Liver (tissue), 9 donors: ENCODE results near the gene GJB5. TPM values are rescaled to one million over a fixed set of nuclear protein-coding genes. Genes with fewer than 3 reads are reported as not detected.
"Not testable (repeated sequence)": the region's sequence is repeated elsewhere in the genome, so short reads cannot be mapped to it uniquely, and the experiment has no call there.

Experiments used
- DNase-seq: peaks from one replicate; pipeline ENCODE4 v3.0.0-alpha.2; 2017; ENCODE audit warnings: low spot score
- H3K27ac ChIP-seq, 2 donors: one replicate each; pipeline ENCODE4 v1.7.0; 2013; ENCODE audit warnings: inconsistent platforms in 2 of 2, low read length in 2 of 2, control low read depth in 1 of 2, low read depth in 1 of 2, mild to moderate bottlenecking in 1 of 2
- H3K27me3 ChIP-seq, 4 donors: one replicate each; pipeline versions ENCODE4 v1.6.1 to v1.7.0; 2013; ENCODE audit warnings: low read length in 3 of 4, inconsistent platforms in 1 of 4, mild to moderate bottlenecking in 1 of 4, moderate library complexity in 1 of 4; ENCODE audit not compliant: control insufficient read depth in 4 of 4, insufficient read depth in 4 of 4
- H3K36me3 ChIP-seq, 4 donors: one replicate each; pipeline versions ENCODE4 v1.6.1 to v1.7.0; 2013; ENCODE audit warnings: low read length in 3 of 4, mild to moderate bottlenecking in 3 of 4, low read depth in 1 of 4, moderate library complexity in 1 of 4; ENCODE audit not compliant: control insufficient read depth in 4 of 4, insufficient read depth in 3 of 4
- H3K4me1 ChIP-seq, 4 donors: one replicate each; pipeline versions ENCODE4 v1.6.1 to v1.7.0; 2013; ENCODE audit warnings: low read length in 3 of 4, mild to moderate bottlenecking in 3 of 4, moderate library complexity in 1 of 4; ENCODE audit not compliant: control insufficient read depth in 4 of 4, insufficient read depth in 4 of 4
- H3K4me3 ChIP-seq, 3 donors: one replicate each; pipeline versions ENCODE4 v1.6.1 to v1.7.0; 2013; ENCODE audit warnings: low read length in 3 of 3, control low read depth in 1 of 3, low read depth in 1 of 3, mild to moderate bottlenecking in 1 of 3
- H3K9ac ChIP-seq, 2 donors: one replicate each; pipeline ENCODE4 v1.7.0; 2013; ENCODE audit warnings: low read length in 2 of 2, mild to moderate bottlenecking in 2 of 2, moderate library complexity in 2 of 2, control low read depth in 1 of 2, low read depth in 1 of 2
- H3K9me3 ChIP-seq, 4 donors: one replicate each; pipeline versions ENCODE4 v1.6.1 to v1.7.0; 2013; ENCODE audit warnings: low read length in 3 of 4; ENCODE audit not compliant: control insufficient read depth in 4 of 4
- ATF3 ChIP-seq: IDR thresholded peaks from 2 replicates; pipeline ENCODE4 v1.6.1; 2016; ENCODE audit warnings: antibody characterized with exemption
- CTCF ChIP-seq: fragments of 150-350 bp; IDR thresholded peaks from 2 replicates; pipeline ENCODE4 v1.5.1; 2017; ENCODE audit warnings: improper control_type of control experiment, low read depth, low read length; ENCODE audit not compliant: missing input control
- FOXA1 ChIP-seq: IDR thresholded peaks from 2 replicates; pipeline ENCODE4 v1.6.1; 2016; ENCODE audit warnings: antibody characterized with exemption
- FOXA2 ChIP-seq: IDR thresholded peaks from 2 replicates; pipeline ENCODE4 v1.6.1; 2016; ENCODE audit warnings: antibody characterized with exemption
- GABPA ChIP-seq, 2 donors: IDR thresholded peaks in 1 of 2; conservative IDR thresholded peaks in 1 of 2; 2 replicates each; pipeline ENCODE4 v1.6.1; 2016; ENCODE audit warnings: antibody characterized with exemption in 2 of 2, mild to moderate bottlenecking in 1 of 2, moderate library complexity in 1 of 2
- HNF4A ChIP-seq, 2 donors: conservative IDR thresholded peaks; 2 replicates each; pipeline ENCODE4 v1.6.1; 2016; ENCODE audit warnings: antibody characterized with exemption in 2 of 2, mild to moderate bottlenecking in 2 of 2
- JUND ChIP-seq, 2 donors: IDR thresholded peaks; 2 replicates each; pipeline ENCODE4 v1.6.1; 2016; ENCODE audit warnings: antibody characterized with exemption in 2 of 2
- MAX ChIP-seq: IDR thresholded peaks from 2 replicates; pipeline ENCODE4 v1.6.1; 2016; ENCODE audit warnings: antibody characterized with exemption
- NR2F2 ChIP-seq: IDR thresholded peaks from 2 replicates; pipeline ENCODE4 v1.6.1; 2016; ENCODE audit warnings: antibody characterized with exemption
- RAD21 ChIP-seq, 2 donors: IDR thresholded peaks; 2 replicates each; pipeline ENCODE4 v1.6.1; 2016; ENCODE audit warnings: antibody characterized with exemption in 2 of 2, mild to moderate bottlenecking in 2 of 2
- REST ChIP-seq: IDR thresholded peaks from 2 replicates; pipeline ENCODE4 v1.6.1; 2016; ENCODE audit warnings: antibody characterized with exemption, mild to moderate bottlenecking
- RXRA ChIP-seq, 2 donors: IDR thresholded peaks; 2 replicates each; pipeline ENCODE4 v1.6.1; 2017 to 2018; ENCODE audit warnings: antibody characterized with exemption in 2 of 2, mild to moderate bottlenecking in 1 of 2
- TAF1 ChIP-seq: conservative IDR thresholded peaks from 2 replicates; pipeline ENCODE4 v1.6.1; 2016; ENCODE audit warnings: antibody characterized with exemption, mild to moderate bottlenecking
- YY1 ChIP-seq: IDR thresholded peaks from 2 replicates; pipeline ENCODE4 v1.6.1; 2016; ENCODE audit warnings: antibody characterized with exemption, mild to moderate bottlenecking
- ZBTB33 ChIP-seq: IDR thresholded peaks from 2 replicates; pipeline ENCODE4 v1.6.1; 2016; ENCODE audit warnings: antibody characterized with exemption
- WGBS: extraction: QIAGEN DNeasy Blood & Tissue Kit; methylation state at CpG from one replicate; pipeline ENCODE4 v1.1.7; 2013; 5-methylcytosine and 5-hydroxymethylcytosine counted together
- polyA plus RNA-seq, 2 donors: library from polyadenylated mRNA; stranded (reverse) in 1 of 2; unstranded in 1 of 2; fragments of 200-250 nt in 1 of 2; fragments of >200 nt in 1 of 2; fragmentation: Nextera tagmentation in 1 of 2; extraction: Ambion mirVana in 1 of 2; gene quantifications; one replicate each; pipeline versions ENCODE4 v1.2.1 to v1.2.3, GENCODE V29; 2013 to 2015
- total RNA-seq, 2 donors: library from RNA; depleted of rRNA; stranded (reverse); fragments of >200 nt; gene quantifications; one replicate each; pipeline ENCODE4 v1.2.3, GENCODE V29; 2014
- donor health status: healthy.
- donor health status: healthy.
- donor health status: healthy.
- donor health status: healthy.
- donor health status: healthy.

Gene GJB5
- total and polyA plus RNA-seq, 4 donors, result not detected

- TF ChIP-seq REST (no peak), YY1 (no peak), ZBTB33 (no peak), NR2F2 (no peak), GABPA (IDR thresholded peaks at IDR 0.05 in 1 of 2, conservative IDR thresholded peaks at IDR 0.05 in 1 of 2) (no peak), JUND (IDR thresholded peaks at IDR 0.05) (no peak)
Observed at GRCh38 chr1:34771573-34772371, 16.9 kb downstream of the GJB5 start (continued).

GRCh38 chr1:34773114-34773513, 18.3 kb downstream of the GJB5 start:
- not testable (repeated sequence) for H3K36me3 ChIP-seq, H3K4me3 ChIP-seq, H3K27me3 ChIP-seq, DNase-seq, H3K4me1 ChIP-seq, H3K27ac ChIP-seq, H3K9me3 ChIP-seq, H3K9ac ChIP-seq
- 96% methylated on average over 4 of the region's 4 CpGs for WGBS

- H3K36me3 ChIP-seq, result peaks cover 0 to 4% (median 0%) of the 10 kb centered on the region in 4 donors
- TF ChIP-seq ATF3 (no peak), CTCF (no peak), FOXA1 (no peak), NR2F2 (no peak), MAX (no peak), YY1 (no peak), RXRA (IDR thresholded peaks at IDR 0.05) (no peak), JUND (IDR thresholded peaks at IDR 0.05) (no peak), TAF1 (no peak), HNF4A (conservative IDR thresholded peaks at IDR 0.05) (no peak), RAD21 (IDR thresholded peaks at IDR 0.05) (no peak), REST (no peak), FOXA2 (no peak)
- H3K9ac ChIP-seq, result no peak overlapping the region
- DNase-seq, result no peak
- no peak overlapping the region for H3K27ac ChIP-seq
- H3K4me1 ChIP-seq, result no peaks in the 10 kb centered on the region
- 57% methylated on average over 8 of the region's 8 CpGs for WGBS
- H3K4me3 ChIP-seq, result no peak overlapping the region
- H3K9me3 ChIP-seq, result no peaks in the 10 kb centered on the region
- no peaks in the 10 kb centered on the region for H3K27me3 ChIP-seq
Observed at GRCh38 chr1:34774957-34775356, 20.1 kb downstream of the GJB5 start.
